ENCODE results near the gene OR13F1. TPM values are rescaled to one million over a fixed set of nuclear protein-coding genes. Genes with fewer than 3 reads are reported as not detected.

Gene OR13F1, protein sequence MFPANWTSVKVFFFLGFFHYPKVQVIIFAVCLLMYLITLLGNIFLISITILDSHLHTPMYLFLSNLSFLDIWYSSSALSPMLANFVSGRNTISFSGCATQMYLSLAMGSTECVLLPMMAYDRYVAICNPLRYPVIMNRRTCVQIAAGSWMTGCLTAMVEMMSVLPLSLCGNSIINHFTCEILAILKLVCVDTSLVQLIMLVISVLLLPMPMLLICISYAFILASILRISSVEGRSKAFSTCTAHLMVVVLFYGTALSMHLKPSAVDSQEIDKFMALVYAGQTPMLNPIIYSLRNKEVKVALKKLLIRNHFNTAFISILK
- total RNA-seq, result not detected in 2 replicates

DNA sequence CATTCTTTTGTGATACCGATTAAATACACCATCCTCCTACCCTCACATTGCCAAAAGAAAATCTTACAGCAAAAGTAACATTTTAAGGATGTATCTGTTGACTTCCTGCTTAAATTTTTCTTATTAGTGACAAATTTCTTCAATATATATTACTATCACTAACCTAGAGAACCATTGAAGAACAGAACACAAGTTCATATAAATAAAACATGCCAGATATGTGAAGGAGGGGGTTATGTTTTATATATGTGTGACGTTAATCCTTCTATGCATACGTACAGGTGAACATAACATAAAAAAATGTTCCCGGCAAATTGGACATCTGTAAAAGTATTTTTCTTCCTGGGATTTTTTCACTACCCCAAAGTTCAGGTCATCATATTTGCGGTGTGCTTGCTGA is at the start of gene OR13F1:
OR13F1 (plus strand) TSS at position 301 of the 400 bp plus-strand sequence; CDS start at position 301, 0 bp downstream.

DNA sequence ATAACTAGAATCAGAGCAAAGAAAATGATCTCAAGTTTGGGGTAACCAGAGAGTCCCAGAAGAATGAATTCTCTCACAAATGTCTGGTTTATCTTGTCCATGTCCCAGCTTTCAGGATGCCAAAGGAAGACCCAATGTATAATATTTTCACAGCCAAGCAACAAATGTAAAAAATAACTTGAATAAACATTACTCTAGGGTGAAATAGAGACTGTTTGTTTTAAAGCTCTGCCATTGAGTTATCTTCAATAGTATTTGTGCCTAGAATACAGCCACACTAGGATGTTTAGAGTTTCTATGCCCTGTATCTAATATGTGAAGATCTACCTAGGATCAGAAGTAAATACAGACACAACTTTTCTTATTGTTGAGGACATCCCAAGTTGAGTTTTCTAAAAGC is 23.0 kb downstream of the OR13F1 start, which contains the start of gene OR13C4:
OR13C4 (minus strand) TSS at position 101 of the 400 bp plus-strand sequence; CDS start at position 101, 0 bp downstream.

DNA sequence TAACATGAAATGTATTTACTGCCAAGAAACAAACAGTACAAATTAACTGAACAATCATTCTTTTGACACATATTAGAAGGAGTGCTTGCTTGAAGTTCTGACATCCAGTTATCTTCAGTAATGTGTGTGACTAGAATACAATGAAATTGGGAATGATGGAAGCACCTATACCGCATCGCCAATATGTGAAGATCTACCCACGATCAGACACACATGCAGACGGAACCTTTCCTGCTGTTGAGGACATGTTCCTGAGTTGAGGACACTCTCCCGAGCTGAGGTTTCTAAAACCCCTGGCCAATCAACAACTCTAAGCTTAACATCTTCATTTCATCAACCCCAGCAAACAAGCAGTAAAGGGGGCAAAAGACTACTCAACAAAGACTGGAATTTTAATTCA is 32.7 kb downstream of the OR13F1 start, which contains the start of gene OR13C3:
OR13C3 (minus strand) TSS at position 101 of the 400 bp plus-strand sequence. CDS start 133 bp downstream, outside the sequence.

Other genes with a start within 250 kb of the OR13F1 start
- not detected in 2 replicates for gene OR13C4, start 22.9 kb downstream of the OR13F1 start, total RNA-seq
- gene OR13C3, start 32.6 kb downstream of the OR13F1 start, total RNA-seq, result not detected in 2 replicates
- gene OR13C8, start 64.9 kb downstream of the OR13F1 start, total RNA-seq, result not detected in 2 replicates
- not detected in 2 replicates for gene OR13C5, start 95.2 kb downstream of the OR13F1 start, total RNA-seq
- gene OR13C2, start 101.4 kb downstream of the OR13F1 start, total RNA-seq, result not detected in 2 replicates
- gene OR13C9, start 113.9 kb downstream of the OR13F1 start, total RNA-seq, result 0.06 TPM in 1 of 2 replicates, not detected in the other
- not detected in 2 replicates for gene OR13D1, start 190.3 kb downstream of the OR13F1 start, total RNA-seq
- 82.7 and 112 TPM in 2 replicates for gene NIPSNAP3A, start 243.4 kb downstream of the OR13F1 start, total RNA-seq